Measurements from ENCODE around the gene CLCN1.

The CLCN1 gene

DNA sequence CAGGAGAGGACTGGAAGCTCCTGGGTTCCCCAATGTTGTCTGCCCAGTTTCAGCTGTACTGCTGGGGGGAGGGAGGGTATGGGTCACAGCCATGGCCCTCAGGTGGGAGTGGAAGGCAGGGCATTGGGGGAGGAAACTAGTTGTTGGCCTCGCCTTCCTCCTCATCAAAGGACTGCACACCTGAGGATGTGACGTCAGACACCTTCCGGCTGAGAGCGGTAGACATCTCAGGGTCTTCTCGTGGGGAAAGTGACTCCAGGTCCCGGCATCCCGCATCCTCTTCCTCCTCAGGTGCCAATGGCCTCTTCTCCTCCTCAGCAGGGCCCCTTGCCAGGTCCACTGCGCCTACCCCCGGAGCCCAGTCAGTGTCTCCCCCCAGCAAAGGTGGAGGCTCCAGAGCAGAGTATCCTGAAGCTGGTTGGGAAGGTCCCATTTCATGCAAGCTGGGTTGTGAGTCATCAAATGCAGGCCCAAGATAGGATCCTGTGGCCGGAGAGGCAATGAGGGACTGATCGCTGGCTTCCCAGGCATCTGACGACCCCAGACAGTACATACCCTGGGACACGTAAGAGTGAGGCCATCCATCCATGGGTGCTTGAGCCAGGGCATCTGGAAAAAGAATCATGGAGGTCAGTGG lies 40.6 kb downstream of the CLCN1 start:
- Histone ChIP-seq H3K79me1 (ENCODE audit: low read depth, low read length) (peaks cover 2% of the 10 kb centered on the region), H2BK12ac (ENCODE audit: low read length) (no peak overlapping the region), H4K91ac (ENCODE audit: low read depth, low read length, poor library complexity) (no peak overlapping the region), H3K4ac (ENCODE audit: low read length) (no peak overlapping the region), H2AK5ac (ENCODE audit: low read depth, low read length) (no peak overlapping the region), H3K4me2 (ENCODE audit: insufficient read depth, low read length, poor library complexity, severe bottlenecking) (no peak overlapping the region), H3K4me1 (ENCODE audit: control insufficient read depth in 2 of 2, insufficient read depth in 1 of 2, low read depth in 1 of 2, low read length in 2 of 2) (peaks cover 24% of the 10 kb centered on the region in 2 donors), H3K27ac (replicated peaks; ENCODE audit: low read length) (no peak overlapping the region), H3K4me3 (ENCODE audit: low read length in 2 of 2) (no peak overlapping the region), H2BK120ac (ENCODE audit: low read depth, low read length) (no peak overlapping the region), H3K27me3 (ENCODE audit: control insufficient read depth in 3 of 3, insufficient read depth in 3 of 3, low read depth in 1 of 3, low read length in 3 of 3) (no peaks in the 10 kb centered on the region), H3K36me3 (replicated peaks in 1 of 2; ENCODE audit: control insufficient read depth in 2 of 2, insufficient read depth in 2 of 2, low read length in 2 of 2) (peaks cover 37 to 42% of the 10 kb centered on the region in 2 donors), H3K14ac (ENCODE audit: low read length) (no peak overlapping the region), H2BK15ac (ENCODE audit: low read length) (no peak overlapping the region), H3K23ac (ENCODE audit: low read depth, low read length, poor library complexity) (peak overlapping the region; percentile 25), H2AFZ (ENCODE audit: low read length) (no peak overlapping the region), H3K9me3 (replicated peaks in 1 of 2; ENCODE audit: control insufficient read depth in 2 of 2, insufficient read depth in 1 of 2, low read depth in 1 of 2, low read length in 2 of 2) (no peaks in the 10 kb centered on the region), H3K18ac (ENCODE audit: low read length) (no peak overlapping the region), H2BK5ac (ENCODE audit: low read length) (no peak overlapping the region), H4K8ac (ENCODE audit: low read depth, low read length) (no peak overlapping the region), H3K9ac (ENCODE audit: low read depth, low read length, poor library complexity) (no peak overlapping the region)
- DNase-seq (ENCODE audit: low spot score) = no peak
- no CpG with 5 or more reads among the region's 13 CpGs for WGBS, 2 donors (ENCODE audit: extremely low coverage in 2 of 2, insufficient read length in 2 of 2, insufficient replicate concordance in 1 of 2)

DNA sequence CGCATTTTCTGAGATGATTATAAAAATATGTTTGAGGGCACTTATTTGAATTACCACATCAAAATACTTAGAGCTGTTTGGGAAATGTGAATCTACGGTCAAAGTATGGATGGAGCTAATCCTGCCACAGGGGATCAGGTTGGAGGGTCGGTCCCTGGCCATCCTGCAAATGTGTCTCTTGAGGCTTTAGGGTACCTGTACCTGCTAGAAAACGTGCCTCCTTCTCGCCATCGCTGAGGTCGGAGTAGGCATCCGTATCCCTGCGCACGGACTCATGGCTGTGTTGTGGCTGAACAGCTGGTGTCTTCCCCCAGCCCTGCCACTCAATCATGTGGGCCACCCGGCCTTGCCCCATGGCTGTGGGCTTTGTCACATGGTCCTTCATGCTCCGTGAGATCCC lies 42.7 kb downstream of the CLCN1 start:
- H2BK15ac ChIP-seq (ENCODE audit: low read length) = no peak overlapping the region
- H3K4me2 ChIP-seq (ENCODE audit: insufficient read depth, low read length, poor library complexity, severe bottlenecking) = no peak overlapping the region
- H3K14ac ChIP-seq (ENCODE audit: low read length) = no peak overlapping the region
- no peak overlapping the region for H2BK12ac ChIP-seq (ENCODE audit: low read length)
- H3K36me3 ChIP-seq (replicated peaks in 1 of 2; ENCODE audit: control insufficient read depth in 2 of 2, insufficient read depth in 2 of 2, low read length in 2 of 2) = peaks cover 37 to 42% of the 10 kb centered on the region in 2 donors
- no peaks in the 10 kb centered on the region for H3K9me3 ChIP-seq (replicated peaks in 1 of 2; ENCODE audit: control insufficient read depth in 2 of 2, insufficient read depth in 1 of 2, low read depth in 1 of 2, low read length in 2 of 2)
- H3K4me1 ChIP-seq (ENCODE audit: control insufficient read depth in 2 of 2, insufficient read depth in 1 of 2, low read depth in 1 of 2, low read length in 2 of 2) = peaks cover 7 to 16% of the 10 kb centered on the region in 2 donors
- no peak overlapping the region for H2BK120ac ChIP-seq (ENCODE audit: low read depth, low read length)
- H3K23ac ChIP-seq (ENCODE audit: low read depth, low read length, poor library complexity) = no peak overlapping the region
- WGBS, 2 donors (ENCODE audit: extremely low coverage in 2 of 2, insufficient read length in 2 of 2, insufficient replicate concordance in 1 of 2) = no CpG with 5 or more reads among the region's 12 CpGs
- no peak overlapping the region for H3K18ac ChIP-seq (ENCODE audit: low read length)
- peaks cover 0 to 4% (median 3%) of the 10 kb centered on the region in 3 experiments for H3K27me3 ChIP-seq (ENCODE audit: control insufficient read depth in 3 of 3, insufficient read depth in 3 of 3, low read depth in 1 of 3, low read length in 3 of 3)
- H3K4me3 ChIP-seq (ENCODE audit: low read length in 2 of 2) = no peak overlapping the region
- no peak overlapping the region for H2AK5ac ChIP-seq (ENCODE audit: low read depth, low read length)
- no peak overlapping the region for H2BK5ac ChIP-seq (ENCODE audit: low read length)
- no peak overlapping the region for H2AFZ ChIP-seq (ENCODE audit: low read length)
- H3K4ac ChIP-seq (ENCODE audit: low read length) = no peak overlapping the region
- no peak overlapping the region for H4K91ac ChIP-seq (ENCODE audit: low read depth, low read length, poor library complexity)
- peaks cover 2% of the 10 kb centered on the region for H3K79me1 ChIP-seq (ENCODE audit: low read depth, low read length)
- no peak overlapping the region for H4K8ac ChIP-seq (ENCODE audit: low read depth, low read length)
- no peak for DNase-seq (ENCODE audit: low spot score)
- H3K9ac ChIP-seq (ENCODE audit: low read depth, low read length, poor library complexity) = no peak overlapping the region
- no peak overlapping the region for H3K27ac ChIP-seq (replicated peaks; ENCODE audit: low read length)

DNA sequence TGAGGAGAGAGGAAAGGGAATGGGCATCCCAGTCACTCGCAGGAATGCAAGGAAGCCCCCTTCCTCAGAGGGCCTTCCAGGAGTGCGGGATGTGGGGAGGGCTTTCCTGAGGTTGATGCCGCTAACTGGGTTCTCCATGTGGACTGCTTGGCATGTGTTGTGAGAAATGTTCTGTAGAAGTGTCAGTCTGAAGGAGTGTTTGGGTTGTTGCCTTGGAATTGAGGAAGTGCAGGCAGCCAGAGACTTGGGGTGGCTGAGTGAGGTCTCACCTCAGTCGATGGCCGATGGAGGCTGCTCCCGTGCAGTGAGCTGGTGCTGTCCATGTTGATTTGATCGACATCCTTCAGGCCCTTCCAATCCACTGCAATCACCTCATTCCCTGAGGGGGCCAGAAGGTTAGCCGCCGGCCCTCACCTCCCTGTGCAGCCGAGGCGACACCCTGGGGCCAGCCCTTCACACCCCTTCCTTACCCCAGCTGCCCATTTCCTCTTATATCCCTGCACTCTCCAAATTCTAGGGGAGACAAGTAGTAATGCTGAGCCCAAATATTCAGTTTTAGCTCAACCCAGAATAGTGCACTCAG lies 44.0 kb downstream of the CLCN1 start:
- Histone ChIP-seq H3K9ac (ENCODE audit: low read depth, low read length, poor library complexity) (no peak overlapping the region), H3K18ac (ENCODE audit: low read length) (no peak overlapping the region), H3K4me1 (ENCODE audit: control insufficient read depth in 2 of 2, insufficient read depth in 1 of 2, low read depth in 1 of 2, low read length in 2 of 2) (peaks cover 7 to 15% of the 10 kb centered on the region in 2 donors), H3K9me3 (replicated peaks in 1 of 2; ENCODE audit: control insufficient read depth in 2 of 2, insufficient read depth in 1 of 2, low read depth in 1 of 2, low read length in 2 of 2) (no peaks in the 10 kb centered on the region), H2BK5ac (ENCODE audit: low read length) (no peak overlapping the region), H2AFZ (ENCODE audit: low read length) (no peak overlapping the region), H3K36me3 (replicated peaks in 1 of 2; ENCODE audit: control insufficient read depth in 2 of 2, insufficient read depth in 2 of 2, low read length in 2 of 2) (peaks cover 36% of the 10 kb centered on the region in 2 donors), H3K4me2 (ENCODE audit: insufficient read depth, low read length, poor library complexity, severe bottlenecking) (no peak overlapping the region), H2BK12ac (ENCODE audit: low read length) (no peak overlapping the region), H4K8ac (ENCODE audit: low read depth, low read length) (no peak overlapping the region), H3K4ac (ENCODE audit: low read length) (no peak overlapping the region), H3K79me1 (ENCODE audit: low read depth, low read length) (peaks cover 2% of the 10 kb centered on the region), H3K27me3 (ENCODE audit: control insufficient read depth in 3 of 3, insufficient read depth in 3 of 3, low read depth in 1 of 3, low read length in 3 of 3) (peaks cover 0 to 10% (median 3%) of the 10 kb centered on the region in 3 experiments), H3K14ac (ENCODE audit: low read length) (no peak overlapping the region), H3K23ac (ENCODE audit: low read depth, low read length, poor library complexity) (no peak overlapping the region), H3K27ac (replicated peaks; ENCODE audit: low read length) (no peak overlapping the region), H2BK120ac (ENCODE audit: low read depth, low read length) (no peak overlapping the region), H2AK5ac (ENCODE audit: low read depth, low read length) (no peak overlapping the region), H2BK15ac (ENCODE audit: low read length) (no peak overlapping the region), H4K91ac (ENCODE audit: low read depth, low read length, poor library complexity) (no peak overlapping the region), H3K4me3 (ENCODE audit: low read length in 2 of 2) (no peak overlapping the region)
- WGBS, 2 donors (ENCODE audit: extremely low coverage in 2 of 2, insufficient read length in 2 of 2, insufficient replicate concordance in 1 of 2) = no CpG with 5 or more reads among the region's 11 CpGs
- DNase-seq (ENCODE audit: low spot score) = no peak

GRCh38 chr7:143360788-143361551 lies 45.1 kb downstream of the CLCN1 start:
- Histone ChIP-seq H4K91ac (ENCODE audit: low read depth, low read length, poor library complexity) (no peak overlapping the region), H2AK5ac (ENCODE audit: low read depth, low read length) (no peak overlapping the region), H2BK15ac (ENCODE audit: low read length) (no peak overlapping the region), H3K36me3 (replicated peaks in 1 of 2; ENCODE audit: control insufficient read depth in 2 of 2, insufficient read depth in 2 of 2, low read length in 2 of 2) (peaks cover 27 to 28% of the 10 kb centered on the region in 2 donors), H3K27me3 (ENCODE audit: control insufficient read depth in 3 of 3, insufficient read depth in 3 of 3, low read depth in 1 of 3, low read length in 3 of 3) (peaks cover 0 to 10% (median 3%) of the 10 kb centered on the region in 3 experiments), H3K4ac (ENCODE audit: low read length) (no peak overlapping the region), H3K9ac (ENCODE audit: low read depth, low read length, poor library complexity) (no peak overlapping the region), H3K4me3 (ENCODE audit: low read length in 2 of 2) (peak overlapping the region; percentile 92 to 100), H2AFZ (ENCODE audit: low read length) (peak overlapping the region; percentile 99), H3K18ac (ENCODE audit: low read length) (peak overlapping the region; percentile 4), H4K8ac (ENCODE audit: low read depth, low read length) (no peak overlapping the region), H3K14ac (ENCODE audit: low read length) (no peak overlapping the region), H3K9me3 (replicated peaks in 1 of 2; ENCODE audit: control insufficient read depth in 2 of 2, insufficient read depth in 1 of 2, low read depth in 1 of 2, low read length in 2 of 2) (no peaks in the 10 kb centered on the region), H2BK120ac (ENCODE audit: low read depth, low read length) (peak overlapping the region; percentile 23), H3K4me2 (ENCODE audit: insufficient read depth, low read length, poor library complexity, severe bottlenecking) (peak overlapping the region; percentile 85), H3K4me1 (ENCODE audit: control insufficient read depth in 2 of 2, insufficient read depth in 1 of 2, low read depth in 1 of 2, low read length in 2 of 2) (peaks cover 7 to 15% of the 10 kb centered on the region in 2 donors), H3K79me1 (ENCODE audit: low read depth, low read length) (no peaks in the 10 kb centered on the region), H2BK5ac (ENCODE audit: low read length) (no peak overlapping the region), H3K23ac (ENCODE audit: low read depth, low read length, poor library complexity) (no peak overlapping the region), H2BK12ac (ENCODE audit: low read length) (no peak overlapping the region), H3K27ac (replicated peaks; ENCODE audit: low read length) (peak overlapping the region; percentile 16)
- no CpG with 5 or more reads among the region's 19 CpGs for WGBS, 2 donors (ENCODE audit: extremely low coverage in 2 of 2, insufficient read length in 2 of 2, insufficient replicate concordance in 1 of 2)
- peak; percentile 39 for DNase-seq (ENCODE audit: low spot score)
